Liver (tissue), 9 donors: ENCODE measurements around the gene STOX2. TPM values are rescaled to one million over a fixed set of nuclear protein-coding genes. Genes with fewer than 3 reads are reported as not detected.

ENCODE experiments used
- DNase-seq: peaks from one replicate; pipeline ENCODE4 v3.0.0-alpha.2; 2017; ENCODE audit warnings: low spot score
- H3K27ac ChIP-seq, 2 donors: one replicate each; pipeline ENCODE4 v1.7.0; 2013; ENCODE audit warnings: inconsistent platforms in 2 of 2, low read length in 2 of 2, control low read depth in 1 of 2, low read depth in 1 of 2, mild to moderate bottlenecking in 1 of 2
- H3K27me3 ChIP-seq, 4 donors: one replicate each; pipeline versions ENCODE4 v1.6.1 to v1.7.0; 2013; ENCODE audit warnings: low read length in 3 of 4, inconsistent platforms in 1 of 4, mild to moderate bottlenecking in 1 of 4, moderate library complexity in 1 of 4; ENCODE audit not compliant: control insufficient read depth in 4 of 4, insufficient read depth in 4 of 4
- H3K36me3 ChIP-seq, 4 donors: one replicate each; pipeline versions ENCODE4 v1.6.1 to v1.7.0; 2013; ENCODE audit warnings: low read length in 3 of 4, mild to moderate bottlenecking in 3 of 4, low read depth in 1 of 4, moderate library complexity in 1 of 4; ENCODE audit not compliant: control insufficient read depth in 4 of 4, insufficient read depth in 3 of 4
- H3K4me1 ChIP-seq, 4 donors: one replicate each; pipeline versions ENCODE4 v1.6.1 to v1.7.0; 2013; ENCODE audit warnings: low read length in 3 of 4, mild to moderate bottlenecking in 3 of 4, moderate library complexity in 1 of 4; ENCODE audit not compliant: control insufficient read depth in 4 of 4, insufficient read depth in 4 of 4
- H3K4me3 ChIP-seq, 3 donors: one replicate each; pipeline versions ENCODE4 v1.6.1 to v1.7.0; 2013; ENCODE audit warnings: low read length in 3 of 3, control low read depth in 1 of 3, low read depth in 1 of 3, mild to moderate bottlenecking in 1 of 3
- H3K9ac ChIP-seq, 2 donors: one replicate each; pipeline ENCODE4 v1.7.0; 2013; ENCODE audit warnings: low read length in 2 of 2, mild to moderate bottlenecking in 2 of 2, moderate library complexity in 2 of 2, control low read depth in 1 of 2, low read depth in 1 of 2
- H3K9me3 ChIP-seq, 4 donors: one replicate each; pipeline versions ENCODE4 v1.6.1 to v1.7.0; 2013; ENCODE audit warnings: low read length in 3 of 4; ENCODE audit not compliant: control insufficient read depth in 4 of 4
- ATF3 ChIP-seq: IDR thresholded peaks from 2 replicates; pipeline ENCODE4 v1.6.1; 2016; ENCODE audit warnings: antibody characterized with exemption
- CTCF ChIP-seq: fragments of 150-350 bp; IDR thresholded peaks from 2 replicates; pipeline ENCODE4 v1.5.1; 2017; ENCODE audit warnings: improper control_type of control experiment, low read depth, low read length; ENCODE audit not compliant: missing input control
- EGR1 ChIP-seq, 2 donors: IDR thresholded peaks; 2 replicates each; pipeline ENCODE4 v1.6.1; 2016 to 2018; ENCODE audit warnings: antibody characterized with exemption in 2 of 2, low read depth in 2 of 2
- FOXA1 ChIP-seq: IDR thresholded peaks from 2 replicates; pipeline ENCODE4 v1.6.1; 2016; ENCODE audit warnings: antibody characterized with exemption
- FOXA2 ChIP-seq: IDR thresholded peaks from 2 replicates; pipeline ENCODE4 v1.6.1; 2016; ENCODE audit warnings: antibody characterized with exemption
- GABPA ChIP-seq, 2 donors: IDR thresholded peaks in 1 of 2; conservative IDR thresholded peaks in 1 of 2; 2 replicates each; pipeline ENCODE4 v1.6.1; 2016; ENCODE audit warnings: antibody characterized with exemption in 2 of 2, mild to moderate bottlenecking in 1 of 2, moderate library complexity in 1 of 2
- HNF4A ChIP-seq, 2 donors: conservative IDR thresholded peaks; 2 replicates each; pipeline ENCODE4 v1.6.1; 2016; ENCODE audit warnings: antibody characterized with exemption in 2 of 2, mild to moderate bottlenecking in 2 of 2
- HNF4G ChIP-seq: IDR thresholded peaks from 2 replicates; pipeline ENCODE4 v1.6.1; 2016; ENCODE audit warnings: antibody characterized with exemption
- JUND ChIP-seq, 2 donors: IDR thresholded peaks; 2 replicates each; pipeline ENCODE4 v1.6.1; 2016; ENCODE audit warnings: antibody characterized with exemption in 2 of 2
- MAX ChIP-seq: IDR thresholded peaks from 2 replicates; pipeline ENCODE4 v1.6.1; 2016; ENCODE audit warnings: antibody characterized with exemption
- NR2F2 ChIP-seq: IDR thresholded peaks from 2 replicates; pipeline ENCODE4 v1.6.1; 2016; ENCODE audit warnings: antibody characterized with exemption
- RAD21 ChIP-seq, 2 donors: IDR thresholded peaks; 2 replicates each; pipeline ENCODE4 v1.6.1; 2016; ENCODE audit warnings: antibody characterized with exemption in 2 of 2, mild to moderate bottlenecking in 2 of 2
- REST ChIP-seq: IDR thresholded peaks from 2 replicates; pipeline ENCODE4 v1.6.1; 2016; ENCODE audit warnings: antibody characterized with exemption, mild to moderate bottlenecking
- RXRA ChIP-seq, 2 donors: IDR thresholded peaks; 2 replicates each; pipeline ENCODE4 v1.6.1; 2017 to 2018; ENCODE audit warnings: antibody characterized with exemption in 2 of 2, mild to moderate bottlenecking in 1 of 2
- SP1 ChIP-seq: IDR thresholded peaks from 2 replicates; pipeline ENCODE4 v1.6.1; 2018; ENCODE audit warnings: antibody characterized with exemption, mild to moderate bottlenecking
- TAF1 ChIP-seq: conservative IDR thresholded peaks from 2 replicates; pipeline ENCODE4 v1.6.1; 2016; ENCODE audit warnings: antibody characterized with exemption, mild to moderate bottlenecking
- YY1 ChIP-seq: IDR thresholded peaks from 2 replicates; pipeline ENCODE4 v1.6.1; 2016; ENCODE audit warnings: antibody characterized with exemption, mild to moderate bottlenecking
- ZBTB33 ChIP-seq: IDR thresholded peaks from 2 replicates; pipeline ENCODE4 v1.6.1; 2016; ENCODE audit warnings: antibody characterized with exemption
- WGBS: extraction: QIAGEN DNeasy Blood & Tissue Kit; methylation state at CpG from one replicate; pipeline ENCODE4 v1.1.7; 2013; 5-methylcytosine and 5-hydroxymethylcytosine counted together
- polyA plus RNA-seq, 2 donors: library from polyadenylated mRNA; stranded (reverse) in 1 of 2; unstranded in 1 of 2; fragments of 200-250 nt in 1 of 2; fragments of >200 nt in 1 of 2; fragmentation: Nextera tagmentation in 1 of 2; extraction: Ambion mirVana in 1 of 2; gene quantifications; one replicate each; pipeline versions ENCODE4 v1.2.1 to v1.2.3, GENCODE V29; 2013 to 2015
- total RNA-seq, 2 donors: library from RNA; depleted of rRNA; stranded (reverse); fragments of >200 nt; gene quantifications; one replicate each; pipeline ENCODE4 v1.2.3, GENCODE V29; 2014
- donor health status: healthy.
- donor health status: healthy.
- donor health status: healthy.
- donor health status: healthy.
- donor health status: healthy.

Gene STOX2
- total and polyA plus RNA-seq, 4 donors, result 1.4 to 12.6 (median 1.6) TPM

- TF ChIP-seq CTCF (no peak), TAF1 (no peak), RAD21 (IDR thresholded peaks at IDR 0.05) (no peak), YY1 (no peak), HNF4G (no peak), NR2F2 (no peak)
Observed at GRCh38 chr4:184000457-184001396, 95.6 kb downstream of the STOX2 start (continued).

GRCh38 chr4:184003433-184003832 is 98.3 kb downstream of the STOX2 start:
- no peak for DNase-seq
- peaks cover 0 to 6% (median under 1%) of the 10 kb centered on the region in 4 donors for H3K36me3 ChIP-seq
- H3K27me3 ChIP-seq, result no peaks in the 10 kb centered on the region
- H3K9me3 ChIP-seq, result no peaks in the 10 kb centered on the region
- no peaks in the 10 kb centered on the region for H3K4me1 ChIP-seq
- 99% methylated on average over 4 of the region's 4 CpGs for WGBS
- no peak overlapping the region for H3K9ac ChIP-seq
- TF ChIP-seq RAD21 (IDR thresholded peaks at IDR 0.05), result no peak
- no peak for TF ChIP-seq NR2F2
- TF ChIP-seq MAX, result no peak
- no peak for TF ChIP-seq YY1
- TF ChIP-seq ATF3, result no peak
- no peak for TF ChIP-seq JUND (IDR thresholded peaks at IDR 0.05)
- no peak for TF ChIP-seq REST
- no peak for TF ChIP-seq GABPA (IDR thresholded peaks at IDR 0.05 in 1 of 2, conservative IDR thresholded peaks at IDR 0.05 in 1 of 2)
- TF ChIP-seq CTCF, result no peak
- no peak for TF ChIP-seq ZBTB33
- TF ChIP-seq EGR1 (IDR thresholded peaks at IDR 0.05; ENCODE audit: low read depth in 2 of 2), result no peak
- TF ChIP-seq SP1, result no peak
- TF ChIP-seq RXRA (IDR thresholded peaks at IDR 0.05), result no peak
- TF ChIP-seq HNF4A (conservative IDR thresholded peaks at IDR 0.05), result no peak
- TF ChIP-seq FOXA1, result no peak
- no peak for TF ChIP-seq HNF4G
- no peak for TF ChIP-seq FOXA2
- TF ChIP-seq TAF1, result no peak
- H3K4me3 ChIP-seq, result no peak overlapping the region
- H3K27ac ChIP-seq, result no peak overlapping the region
